ENCODE measurements around the gene ZNF75A. TPM values are rescaled to one million over a fixed set of nuclear protein-coding genes. Genes with fewer than 3 reads are reported as not detected.

The ZNF75A gene
- total and polyA plus RNA-seq, 9 of the 15 experiments (the other 6 are each of a cell fraction or from before 2014, with no cell fraction given), result 7.2 to 24.5 (median 17.1) TPM

- TF ChIP-seq MNT (conservative IDR thresholded peaks at IDR 0.05) (no peak), RB1 (IDR thresholded peaks at IDR 0.05; ENCODE audit: low read depth) (no peak), EHMT2 (IDR thresholded peaks at IDR 0.05) (no peak), ZNF766 (CRISPR knock-in tag; conservative IDR thresholded peaks at IDR 0.05) (no peak), HDAC2 (IDR thresholded peaks at IDR 0.05) (peak; percentile 51; the same call in 1 of the 2 replicates), ZBTB40 (IDR thresholded peaks at IDR 0.05) (peak; percentile 76), ZBTB40 (CRISPR knock-in tag; IDR thresholded peaks at IDR 0.05) (no peak), ARNT (IDR thresholded peaks at IDR 0.05) (peak in 1 of 2 experiments; percentile 85; a peak in 2 of 4 replicates), ELF4 (CRISPR knock-in tag; IDR thresholded peaks at IDR 0.05) (no peak), YBX1 (IDR thresholded peaks at IDR 0.05) (no peak), ETS2 (tag; IDR thresholded peaks at IDR 0.05; ENCODE audit: borderline replicate concordance, poor library complexity, severe bottlenecking) (no peak)
Observed at GRCh38 chr16:3317315-3317999, 12.2 kb downstream of the ZNF75A start (continued).
